ENCODE data around the gene COPG2. TPM values are rescaled to one million over a fixed set of nuclear protein-coding genes. Genes with fewer than 3 reads are reported as not detected.

Gene COPG2
- polyA plus RNA-seq, 1 of the 3 experiments (the other 2 are of a cell fraction) = 44.3 TPM

GRCh38 chr7:130712416-130712815 lies 43.9 kb upstream of the COPG2 start:
- H3K36me3 ChIP-seq (replicated peaks in 1 of 2; ENCODE audit: control insufficient read depth in 1 of 2, insufficient read depth in 2 of 2, low read length in 1 of 2) = no peaks in the 10 kb centered on the region
- no peak overlapping the region for H3K4me3 ChIP-seq (ENCODE audit: low read depth in 2 of 2, low read length in 1 of 2)
- H4K20me1 ChIP-seq (ENCODE audit: insufficient read depth) = no peaks in the 10 kb centered on the region
- H3K9me3 ChIP-seq = no peaks in the 10 kb centered on the region
- 0 out of 2 replicates have a peak, but pooled peaks cover 4% of the 10 kb centered on the region for H3K9me2 ChIP-seq
- no peaks in the 10 kb centered on the region for H3F3A ChIP-seq (replicated peaks; ENCODE audit: insufficient read depth)
- H3K79me2 ChIP-seq (ENCODE audit: insufficient read depth) = no peaks in the 10 kb centered on the region
- ChIA-PET CTCF (interaction anchor here (1.2 to 2.2 kb wide), 4 partner anchors 10 to 641 kb away, joined by 3 to 10 read pairs (median 4); no protein-coding TSS in a partner anchor), POLR2A (no interaction called here)
- no peak for TF ChIP-seq TAF1 (IDR thresholded peaks at IDR 0.05; ENCODE audit: borderline replicate concordance, low read depth, low read length)
- no peak for TF ChIP-seq JUND (IDR thresholded peaks at IDR 0.05)
- TF ChIP-seq EZH2phosphoT487 (IDR thresholded peaks at IDR 0.05; ENCODE audit: borderline replicate concordance, low read depth) = no peak
- TF ChIP-seq MXI1 (IDR thresholded peaks at IDR 0.05; ENCODE audit: low read depth, low read length) = no peak
- no peak for TF ChIP-seq EP300 (IDR thresholded peaks at IDR 0.05; ENCODE audit: borderline replicate concordance in 1 of 2, low read depth in 1 of 2, low read length in 1 of 2)
- TF ChIP-seq TEAD4 (IDR thresholded peaks at IDR 0.05; ENCODE audit: borderline replicate concordance, insufficient read depth) = no peak
- no peak for TF ChIP-seq MAX (IDR thresholded peaks at IDR 0.05; ENCODE audit: low read depth)
- TF ChIP-seq CHD2 (IDR thresholded peaks at IDR 0.05; ENCODE audit: low read length, partially characterized antibody) = no peak
- no peak for TF ChIP-seq CTCF (IDR thresholded peaks at IDR 0.05)
- no peak for TF ChIP-seq ELF1 (IDR thresholded peaks at IDR 0.05)
- TF ChIP-seq TCF12 (IDR thresholded peaks at IDR 0.05) = no peak
- TF ChIP-seq RXRA (IDR thresholded peaks at IDR 0.05; ENCODE audit: borderline replicate concordance, low read depth) = no peak
- no peak for TF ChIP-seq ZBTB33 (IDR thresholded peaks at IDR 0.05; ENCODE audit: borderline replicate concordance, low read depth)
- H3K4me2 ChIP-seq = no peak overlapping the region
- H3K27me3 ChIP-seq (ENCODE audit: insufficient read depth) = peaks cover 6% of the 10 kb centered on the region; the same call in 1 of the 2 replicates
- no peaks in the 10 kb centered on the region for H3K4me1 ChIP-seq (ENCODE audit: control insufficient read depth in 1 of 2, insufficient read depth in 2 of 2, low read depth in 1 of 2, low read length in 1 of 2)
- no peak overlapping the region for H3K9ac ChIP-seq
- H3K27ac ChIP-seq (ENCODE audit: low read depth in 2 of 2, low read length in 1 of 2) = no peak overlapping the region
- 0% methylated on average over 3 of the region's 3 CpGs for WGBS (ENCODE audit: low lambda C conversion rate)
- no peak for DNase-seq
- H2AFZ ChIP-seq (ENCODE audit: low read depth) = no peak overlapping the region

- no peak overlapping the region for H3K27ac ChIP-seq (ENCODE audit: low read depth in 2 of 2, low read length in 1 of 2)
- H3K9me2 ChIP-seq = 0 out of 2 replicates have a peak, but pooled peaks cover 4% of the 10 kb centered on the region
- 28% methylated on average over 4 of the region's 4 CpGs for WGBS (ENCODE audit: low lambda C conversion rate)
- H3K4me2 ChIP-seq = no peak overlapping the region
- H3K9me3 ChIP-seq = 0 out of 2 replicates have a peak, but pooled peaks cover 3% of the 10 kb centered on the region
- H2AFZ ChIP-seq (ENCODE audit: low read depth) = no peak overlapping the region
- H3K79me2 ChIP-seq (ENCODE audit: insufficient read depth) = no peaks in the 10 kb centered on the region
- H3K4me1 ChIP-seq (ENCODE audit: control insufficient read depth in 1 of 2, insufficient read depth in 2 of 2, low read depth in 1 of 2, low read length in 1 of 2) = no peaks in the 10 kb centered on the region
- no peak for DNase-seq
- CTCF ChIA-PET = no interaction called here
- no peaks in the 10 kb centered on the region for H3K36me3 ChIP-seq (replicated peaks in 1 of 2; ENCODE audit: control insufficient read depth in 1 of 2, insufficient read depth in 2 of 2, low read length in 1 of 2)
- H4K20me1 ChIP-seq (ENCODE audit: insufficient read depth) = no peaks in the 10 kb centered on the region
- no peaks in the 10 kb centered on the region for H3F3A ChIP-seq (replicated peaks; ENCODE audit: insufficient read depth)
- no peak overlapping the region for H3K4me3 ChIP-seq (ENCODE audit: low read depth in 2 of 2, low read length in 1 of 2)
- no peak overlapping the region for H3K9ac ChIP-seq
- peaks cover 15% of the 10 kb centered on the region; the same call in 1 of the 2 replicates for H3K27me3 ChIP-seq (ENCODE audit: insufficient read depth)
- POLR2A ChIA-PET = no interaction called here
- TF ChIP-seq MEF2A (IDR thresholded peaks at IDR 0.05; ENCODE audit: borderline replicate concordance, low read depth) (no peak), CHD2 (IDR thresholded peaks at IDR 0.05; ENCODE audit: low read length, partially characterized antibody) (no peak), JUND (IDR thresholded peaks at IDR 0.05) (no peak), CTCF (IDR thresholded peaks at IDR 0.05) (no peak), REST (IDR thresholded peaks at IDR 0.05; ENCODE audit: low read depth, low read length) (no peak)
Observed at GRCh38 chr7:130708766-130709165, 40.2 kb upstream of the COPG2 start.

Data from SK-N-SH (cell line).